Right atrium auricular region (tissue), 2 donors: ENCODE results near the gene PUS7. TPM values are rescaled to one million over a fixed set of nuclear protein-coding genes. Genes with fewer than 3 reads are reported as not detected.
"Not testable (repeated sequence)": the region's sequence is repeated elsewhere in the genome, so short reads cannot be mapped to it uniquely, and the experiment has no call there.

Experiments
- DNase-seq: peaks from one replicate; pipeline ENCODE4 v3.0.0-alpha.2; 2019; ENCODE audit warnings: low spot score
- H3K27ac ChIP-seq, 2 donors: fragments of 200-600 bp; sonication (generic); 1 replicate in 1 of 2; 2 replicates in 1 of 2; pipeline ENCODE4 v1.5.1; 2016 to 2019
- H3K27me3 ChIP-seq, 2 donors: fragments of 200-600 bp; sonication (generic); one replicate each; pipeline versions ENCODE4 v1.5.1 to v1.6.0; 2017 to 2019
- H3K36me3 ChIP-seq: fragments of 200-600 bp; sonication (generic); one replicate; pipeline ENCODE4 v1.5.1; 2016
- H3K4me1 ChIP-seq, 2 donors: fragments of 200-600 bp; sonication (generic); one replicate each; pipeline versions ENCODE4 v1.5.1 to v1.6.0; 2017 to 2019
- H3K4me3 ChIP-seq, 2 donors: fragments of 200-600 bp; sonication (generic); 1 replicate in 1 of 2; 2 replicates in 1 of 2; pipeline ENCODE4 v1.5.1; 2017 to 2019; ENCODE audit warnings: mild to moderate bottlenecking in 1 of 2, moderate library complexity in 1 of 2
- H3K9me3 ChIP-seq, 2 donors: fragments of 200-600 bp; sonication (generic); one replicate each; pipeline ENCODE4 v1.5.1; 2019
- total RNA-seq, 2 donors: library from RNA; depleted of rRNA; stranded (reverse); fragments of >200 nt; gene quantifications; one replicate each; pipeline ENCODE4 v1.1.0, GENCODE V29; 2016
- TF ChIP-seq, protein P1 (sequence below), 2 donors: fragments of 200-600 bp; sonication (generic); IDR thresholded peaks; one replicate each; pipeline ENCODE4 v1.5.1; 2019; ENCODE audit warnings: antibody characterized with exemption in 2 of 2

The PUS7 gene
- total RNA-seq, 2 donors from 2014 or later = 4.3 to 7.8 TPM

DNA sequence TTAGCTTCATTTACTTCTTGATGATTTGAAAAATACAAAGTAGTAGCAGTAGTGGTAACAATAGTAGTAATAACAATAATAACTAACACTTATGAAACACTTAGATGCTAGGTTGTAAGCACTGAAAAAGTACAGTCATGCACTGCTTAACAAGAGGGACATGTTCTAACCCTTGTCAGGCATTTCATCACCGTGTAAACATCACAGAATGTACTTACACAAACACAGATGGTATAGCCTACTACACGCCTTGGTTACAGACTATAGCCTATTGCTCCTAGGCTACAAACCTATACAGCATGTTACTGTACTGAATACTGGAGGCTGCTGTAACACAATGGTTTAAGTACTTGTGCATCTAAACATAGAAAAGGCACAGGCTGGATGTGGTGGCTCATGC lies 60.6 kb downstream of the PUS7 start:
- Histone ChIP-seq H3K9me3 (no peaks in the 10 kb centered on the region), H3K27me3 (no peaks in the 10 kb centered on the region), H3K4me3 (no peak overlapping the region), H3K4me1 (no peaks in the 10 kb centered on the region), H3K27ac (no peak overlapping the region), H3K36me3 (peaks cover 18% of the 10 kb centered on the region)
- no peak for DNase-seq
- TF ChIP-seq, protein P1, sequence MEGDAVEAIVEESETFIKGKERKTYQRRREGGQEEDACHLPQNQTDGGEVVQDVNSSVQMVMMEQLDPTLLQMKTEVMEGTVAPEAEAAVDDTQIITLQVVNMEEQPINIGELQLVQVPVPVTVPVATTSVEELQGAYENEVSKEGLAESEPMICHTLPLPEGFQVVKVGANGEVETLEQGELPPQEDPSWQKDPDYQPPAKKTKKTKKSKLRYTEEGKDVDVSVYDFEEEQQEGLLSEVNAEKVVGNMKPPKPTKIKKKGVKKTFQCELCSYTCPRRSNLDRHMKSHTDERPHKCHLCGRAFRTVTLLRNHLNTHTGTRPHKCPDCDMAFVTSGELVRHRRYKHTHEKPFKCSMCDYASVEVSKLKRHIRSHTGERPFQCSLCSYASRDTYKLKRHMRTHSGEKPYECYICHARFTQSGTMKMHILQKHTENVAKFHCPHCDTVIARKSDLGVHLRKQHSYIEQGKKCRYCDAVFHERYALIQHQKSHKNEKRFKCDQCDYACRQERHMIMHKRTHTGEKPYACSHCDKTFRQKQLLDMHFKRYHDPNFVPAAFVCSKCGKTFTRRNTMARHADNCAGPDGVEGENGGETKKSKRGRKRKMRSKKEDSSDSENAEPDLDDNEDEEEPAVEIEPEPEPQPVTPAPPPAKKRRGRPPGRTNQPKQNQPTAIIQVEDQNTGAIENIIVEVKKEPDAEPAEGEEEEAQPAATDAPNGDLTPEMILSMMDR (IDR thresholded peaks at IDR 0.05) = no peak

DNA sequence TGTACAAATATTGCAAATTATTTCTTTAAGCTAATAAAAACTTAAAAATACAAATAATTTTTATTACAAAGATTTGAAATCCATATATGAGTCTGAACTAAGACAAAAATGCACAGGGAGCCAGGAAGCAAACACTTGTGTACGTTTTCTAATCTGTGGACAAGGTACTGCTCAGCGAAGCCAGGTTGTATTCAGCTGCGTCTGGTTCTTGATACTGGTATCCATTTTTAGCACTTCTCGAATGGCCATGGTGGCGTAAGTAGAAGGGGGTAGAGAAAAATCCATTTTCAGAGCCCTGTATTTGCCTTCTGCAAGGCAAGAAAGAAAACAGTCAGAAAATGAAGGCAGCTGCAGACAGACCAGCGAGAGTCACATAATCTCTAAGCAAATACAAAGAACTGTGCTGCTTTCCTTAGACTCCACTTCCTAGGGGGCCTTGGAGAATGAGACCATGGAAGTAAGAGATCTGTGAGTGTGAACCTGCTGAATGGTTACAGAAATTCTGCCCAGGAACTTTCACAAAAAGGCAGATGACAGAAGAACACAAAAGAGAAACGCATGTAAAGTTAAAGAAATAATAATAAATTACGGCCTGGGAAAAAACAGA lies 64.3 kb downstream of the PUS7 start:
- Histone ChIP-seq H3K27me3 (no peaks in the 10 kb centered on the region), H3K36me3 (peaks cover 12% of the 10 kb centered on the region), H3K4me1 (no peaks in the 10 kb centered on the region), H3K27ac (no peak overlapping the region), H3K9me3 (no peaks in the 10 kb centered on the region), H3K4me3 (no peak overlapping the region)
- no peak for DNase-seq
- TF ChIP-seq, protein P1 (IDR thresholded peaks at IDR 0.05) = no peak

DNA sequence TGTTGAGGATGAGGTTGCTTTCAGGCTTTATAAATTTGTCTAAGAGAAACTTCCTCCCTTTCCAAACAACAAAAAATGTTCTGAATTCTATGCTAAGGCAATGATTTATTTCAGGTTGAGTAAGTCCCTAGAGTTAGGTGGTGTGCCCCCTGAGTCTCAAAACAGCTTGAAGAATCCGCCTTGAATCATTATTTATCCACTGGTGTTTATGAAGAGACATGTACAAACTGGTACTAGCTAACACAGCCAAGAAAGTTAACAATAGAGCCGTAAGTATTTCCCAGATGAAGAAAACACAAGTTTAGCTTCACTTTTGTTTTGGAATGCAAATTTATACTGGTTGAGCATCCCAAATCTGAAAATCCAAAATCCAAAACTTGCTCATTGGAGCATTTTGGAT lies 67.2 kb downstream of the PUS7 start:
- H3K36me3 ChIP-seq = peaks cover 12% of the 10 kb centered on the region
- DNase-seq = no peak
- TF ChIP-seq, protein P1 (IDR thresholded peaks at IDR 0.05) = no peak

GRCh38 chr7:105454095-105454747 lies 67.8 kb downstream of the PUS7 start:
- no peak for DNase-seq
- TF ChIP-seq, protein P1 (IDR thresholded peaks at IDR 0.05) = no peak
- H3K4me3 ChIP-seq = no peak overlapping the region
- H3K9me3 ChIP-seq = no peaks in the 10 kb centered on the region
- no peak overlapping the region for H3K27ac ChIP-seq
- peaks cover 12% of the 10 kb centered on the region for H3K36me3 ChIP-seq
- no peaks in the 10 kb centered on the region for H3K27me3 ChIP-seq
- H3K4me1 ChIP-seq = no peaks in the 10 kb centered on the region

More for the DNA sequence above, 67.2 kb downstream of the PUS7 start:
- Histone ChIP-seq H3K27me3 (no peaks in the 10 kb centered on the region), H3K4me1 (no peaks in the 10 kb centered on the region), H3K4me3 (no peak overlapping the region), H3K9me3 (no peaks in the 10 kb centered on the region), H3K27ac (no peak overlapping the region)

- Histone ChIP-seq H3K27ac (no peak overlapping the region), H3K27me3 (no peaks in the 10 kb centered on the region), H3K9me3 (no peaks in the 10 kb centered on the region), H3K36me3 (peaks cover 4% of the 10 kb centered on the region), H3K4me3 (no peak overlapping the region), H3K4me1 (no peaks in the 10 kb centered on the region)
- DNase-seq = no peak
- TF ChIP-seq, protein P1 (IDR thresholded peaks at IDR 0.05) = no peak
Observed at GRCh38 chr7:105452085-105452484, 70.0 kb downstream of the PUS7 start.

- H3K9me3 ChIP-seq, H3K36me3 ChIP-seq, DNase-seq, H3K27me3 ChIP-seq, H3K27ac ChIP-seq, H3K4me3 ChIP-seq, H3K4me1 ChIP-seq: not testable (repeated sequence)
Observed at GRCh38 chr7:105450870-105451269, 71.2 kb downstream of the PUS7 start.
